ENCODE data around the gene NBEAL1.

GRCh38 chr2:203022751-203023150 lies 8.1 kb downstream of the NBEAL1 start:
- no peak for TF ChIP-seq CTCF (IDR thresholded peaks at IDR 0.05)
- no peak for TF ChIP-seq POLR2AphosphoS5 (IDR thresholded peaks at IDR 0.05)
- no peak for TF ChIP-seq POLR2A (IDR thresholded peaks at IDR 0.05; ENCODE audit: low read depth)
- no peak for TF ChIP-seq EP300 (IDR thresholded peaks at IDR 0.05)
